ENCODE results near the gene IER5L.

GRCh38 chr9:129198319-129199043, 20.4 kb upstream of the IER5L start:
- no peak for TF ChIP-seq CTCF (optimal IDR thresholded peaks at IDR 0.05 in 1 of 3, IDR thresholded peaks at IDR 0.05 in 1 of 3, conservative IDR thresholded peaks at IDR 0.05 in 1 of 3; ENCODE audit: extremely low read depth in 1 of 3, insufficient read depth in 2 of 3, low read length in 3 of 3)
- no peak for TF ChIP-seq EZH2 (IDR thresholded peaks at IDR 0.05; ENCODE audit: low read length)
